CD4-positive, alpha-beta T cell treated with Interleukin-2 at 100 ng/mL for 4 hours (primary cell): ENCODE results near the gene SNN.
A peak's percentile ranks its signal among the peaks of the same experiment; 100 is the strongest.

ENCODE experiments used
- DNase-seq: peaks from one replicate; pipeline ENCODE4 v3.0.0-alpha.2; 2020; ENCODE audit warnings: low spot score

SNN gene

DNA sequence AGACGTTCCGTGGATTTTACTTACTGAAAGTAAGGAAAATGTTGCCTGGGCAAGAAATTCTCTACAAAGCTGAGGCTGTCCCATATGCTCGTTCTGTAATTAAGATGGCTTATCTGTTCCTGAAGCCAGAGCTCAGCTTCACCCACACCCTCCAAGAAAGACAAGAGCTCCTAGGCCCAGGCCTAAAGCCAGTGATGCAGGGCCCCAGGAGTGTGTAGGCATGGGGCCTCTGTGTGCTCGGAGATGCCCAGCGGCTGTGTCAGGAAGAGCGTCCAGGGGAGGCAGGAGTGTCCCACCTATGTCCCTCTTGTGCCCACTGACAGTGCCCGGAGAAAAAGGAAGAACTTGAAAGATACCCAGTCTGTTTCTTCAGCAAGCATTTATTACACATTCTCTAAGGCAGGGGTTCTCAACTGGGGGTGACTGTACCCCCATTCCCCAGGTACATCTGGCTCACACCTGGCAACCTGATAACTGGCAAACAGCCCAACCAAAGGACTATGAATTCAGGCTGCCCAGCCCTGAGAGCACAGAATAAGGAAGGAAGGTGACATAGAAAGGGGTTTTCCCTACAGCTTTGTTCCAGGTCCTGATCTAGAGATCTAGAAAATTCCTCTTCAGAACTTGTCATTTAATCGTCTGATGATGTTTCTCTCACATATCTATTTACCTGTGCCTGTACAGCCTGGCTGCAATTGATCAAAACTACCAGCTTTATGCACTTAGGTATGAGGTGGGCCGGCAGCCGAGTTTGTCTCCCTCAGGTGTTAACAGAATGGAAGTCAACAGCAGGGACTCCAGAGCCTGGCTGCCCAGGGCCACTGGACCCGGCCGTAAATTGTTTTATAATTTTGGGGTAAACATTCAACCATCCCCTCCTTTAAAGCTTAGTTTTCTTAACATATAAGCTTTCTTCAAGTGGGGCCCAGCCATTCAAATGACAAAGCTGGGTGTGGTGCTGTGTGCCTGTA is 12.0 kb downstream of the SNN start:
- no peak for DNase-seq

DNA sequence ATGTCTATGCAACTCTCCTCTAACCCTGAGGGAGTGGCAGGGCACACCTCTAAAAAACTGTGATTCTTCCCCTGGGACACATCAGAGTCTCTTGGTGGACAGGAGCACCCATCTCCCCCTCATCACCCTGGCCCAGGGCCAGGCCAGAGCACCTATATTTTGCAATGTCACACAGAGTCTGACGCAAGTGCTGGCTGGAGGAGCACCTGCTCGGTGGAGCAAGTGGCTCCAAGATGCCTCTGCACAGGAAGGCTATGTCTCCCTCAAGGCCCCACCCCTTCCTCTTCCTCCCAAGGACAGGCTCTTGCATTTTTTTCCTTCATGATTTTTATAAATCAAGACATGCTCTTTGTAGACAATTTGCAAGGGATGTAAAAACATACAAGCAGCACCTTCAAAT is 13.3 kb downstream of the SNN start:
- DNase-seq = no peak

DNA sequence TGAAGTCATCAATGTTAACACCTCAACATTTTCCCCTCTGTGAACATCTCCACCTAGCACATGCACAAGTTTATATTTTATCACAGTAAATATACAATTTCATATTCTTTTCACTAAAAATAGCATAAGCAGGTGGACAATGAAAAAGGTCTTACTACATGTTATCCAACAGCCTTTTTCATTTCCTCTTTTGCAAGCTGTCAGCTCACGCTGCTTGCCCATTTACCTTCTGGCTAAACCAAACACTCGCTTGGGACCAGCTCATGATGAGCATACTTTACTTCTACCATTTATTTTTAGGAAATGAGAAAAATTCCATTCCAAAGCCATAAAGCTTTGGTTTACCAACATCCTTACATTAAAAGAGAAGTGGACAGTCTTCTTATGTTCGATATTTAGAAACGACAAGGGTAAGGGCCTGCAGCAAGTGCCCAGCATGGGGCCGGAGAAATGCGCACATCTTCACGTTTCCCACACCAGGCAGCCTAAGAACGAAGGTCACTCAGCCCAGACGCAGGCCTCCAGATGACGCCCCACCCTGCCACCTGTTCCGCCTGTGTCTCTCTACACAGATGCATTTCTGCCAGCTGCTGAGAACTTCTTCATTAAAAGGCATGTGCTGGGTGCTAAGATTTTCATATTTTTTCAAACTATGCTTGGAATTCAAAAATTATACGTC is 13.9 kb downstream of the SNN start:
- no peak for DNase-seq

DNA sequence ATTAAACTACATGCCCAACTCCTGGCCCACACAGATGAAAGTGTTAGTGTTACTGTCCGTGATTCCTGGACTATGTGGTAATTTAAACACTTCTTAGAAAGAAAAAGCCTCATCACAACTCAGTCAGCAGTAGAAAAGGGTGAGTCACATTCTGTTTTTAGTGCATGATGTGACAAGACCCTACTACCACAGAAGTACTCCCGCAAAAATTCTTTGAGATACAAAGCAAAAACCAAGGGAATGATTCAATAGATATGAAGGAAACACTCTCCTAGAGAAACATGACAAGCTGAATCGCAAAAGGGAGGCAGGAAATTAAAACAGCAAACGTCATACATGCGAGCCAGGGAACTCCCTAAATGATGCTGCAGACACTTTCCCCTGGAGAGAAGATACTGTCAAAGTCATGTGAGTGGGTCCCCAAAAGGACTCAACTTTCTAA is 14.4 kb downstream of the SNN start:
- DNase-seq = no peak

DNA sequence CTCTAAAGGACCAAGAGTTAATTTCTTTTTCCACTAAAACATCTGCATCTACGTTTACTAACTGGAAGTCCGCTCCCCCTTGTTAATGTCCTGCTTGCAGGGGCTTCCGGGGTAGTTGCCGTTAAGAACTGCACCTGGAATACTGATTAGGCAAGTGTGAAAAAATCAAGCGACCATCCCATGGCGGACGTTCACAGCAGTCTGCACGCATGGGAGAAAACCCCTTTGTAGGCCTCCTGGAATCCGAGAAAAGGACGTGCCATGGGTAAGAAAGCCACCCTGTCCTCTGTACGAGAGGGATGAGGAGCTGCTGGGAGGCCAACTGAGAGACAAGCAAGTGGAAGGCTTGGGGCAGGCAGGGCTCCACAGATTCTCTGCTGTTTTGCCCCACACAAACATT is 14.9 kb downstream of the SNN start:
- no peak for DNase-seq

DNA sequence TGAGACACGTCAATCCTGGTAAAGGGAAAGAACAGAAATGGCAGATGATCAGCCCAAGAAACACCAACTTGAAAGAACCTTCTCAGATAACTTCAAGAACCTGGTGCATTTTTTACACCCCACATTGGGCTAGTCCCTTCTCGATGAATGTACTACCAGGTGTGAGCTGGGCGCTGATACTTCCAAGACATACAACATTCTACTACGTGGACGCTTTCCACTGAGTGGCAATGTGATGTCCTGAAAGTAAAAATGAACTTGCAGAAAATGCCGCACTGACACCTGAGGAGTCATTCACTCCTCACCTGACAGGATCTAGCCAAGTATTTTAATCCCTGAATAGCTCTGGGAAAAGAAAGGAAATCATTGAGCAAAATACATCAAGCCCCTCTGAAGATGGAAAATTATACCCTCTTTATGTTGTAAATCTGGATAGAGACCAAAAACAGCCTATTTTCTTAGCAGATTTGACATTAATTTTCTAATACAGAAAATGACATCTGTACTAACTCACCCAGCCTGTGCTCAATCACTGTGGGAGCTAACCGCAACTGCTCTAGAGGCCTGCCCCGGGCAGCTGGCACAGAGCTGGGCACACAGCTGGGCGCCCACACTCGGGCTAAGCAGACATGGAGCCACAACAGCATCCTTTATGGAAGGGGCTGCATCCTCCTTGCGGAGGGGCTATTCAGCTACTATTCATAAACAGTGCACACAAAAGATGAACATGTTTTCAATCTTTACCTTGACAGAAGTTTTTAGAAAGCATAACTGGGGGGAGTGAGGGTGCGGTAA is 16.2 kb downstream of the SNN start:
- no peak for DNase-seq

DNA sequence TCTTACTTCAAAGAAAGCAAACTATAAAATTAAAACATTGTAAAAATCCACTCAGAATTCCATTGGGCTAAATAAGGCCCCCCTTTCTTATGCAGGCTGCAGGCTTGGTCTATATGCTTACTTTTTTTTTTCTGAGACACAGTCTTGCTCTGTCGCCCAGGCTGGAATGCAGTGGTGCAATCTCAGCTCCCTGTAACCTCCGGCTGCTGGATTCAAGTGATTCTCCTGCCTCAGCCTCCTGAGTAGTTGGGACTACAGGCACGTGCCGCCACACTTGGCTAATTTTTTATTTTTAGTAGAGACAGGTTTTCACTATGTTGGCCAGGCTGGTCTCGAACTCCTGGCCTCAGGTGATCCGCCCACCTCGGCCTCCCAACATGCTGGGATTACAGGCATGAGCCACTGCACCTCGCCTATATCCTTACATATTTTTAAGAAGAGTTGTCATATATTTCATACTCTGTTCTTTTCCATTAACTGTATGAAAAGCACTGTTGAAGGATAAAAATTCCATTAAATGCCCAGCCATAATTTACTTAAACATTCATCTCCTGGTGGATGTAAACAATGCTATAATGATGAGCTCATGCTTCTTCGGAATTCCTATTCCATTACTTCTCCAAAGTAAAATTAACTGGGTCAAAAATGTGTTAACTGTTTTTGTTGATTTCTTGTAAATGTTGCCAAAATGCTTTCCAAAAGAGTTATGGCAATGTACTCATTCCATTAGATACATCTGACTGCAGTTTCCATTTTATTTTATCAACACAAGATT is 17.8 kb downstream of the SNN start:
- DNase-seq = no peak

DNA sequence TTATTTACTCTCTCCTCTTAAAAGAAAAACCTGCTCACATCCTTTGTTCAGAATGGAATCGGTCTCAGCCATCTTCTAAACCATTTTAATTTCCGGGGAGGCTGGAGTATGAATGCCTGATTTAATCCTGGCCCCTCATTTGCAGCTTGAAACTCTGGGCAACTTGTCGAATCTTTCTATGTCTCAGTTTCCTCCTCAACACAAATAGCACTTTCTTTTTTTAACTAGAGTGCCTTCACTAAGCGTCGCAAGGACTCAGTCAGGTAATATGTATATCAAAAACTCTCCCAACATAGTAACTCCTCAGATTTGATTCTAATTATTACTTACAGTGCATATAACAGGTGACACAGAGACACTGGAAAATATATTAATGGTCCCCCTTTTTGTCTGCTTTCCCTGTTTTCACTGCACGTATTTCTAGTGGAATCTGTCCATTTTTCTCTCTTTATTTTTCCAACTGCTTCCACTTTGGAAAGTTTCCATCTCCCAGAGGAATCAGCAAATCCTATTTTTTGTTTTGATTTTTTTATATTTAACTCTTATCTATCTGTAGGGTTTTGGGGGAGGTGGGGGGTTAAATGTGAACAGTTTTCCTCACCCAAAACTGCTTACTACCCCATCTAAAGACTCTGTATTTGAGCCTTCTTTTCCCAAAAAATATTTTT is 18.6 kb downstream of the SNN start:
- DNase-seq = no peak

DNA sequence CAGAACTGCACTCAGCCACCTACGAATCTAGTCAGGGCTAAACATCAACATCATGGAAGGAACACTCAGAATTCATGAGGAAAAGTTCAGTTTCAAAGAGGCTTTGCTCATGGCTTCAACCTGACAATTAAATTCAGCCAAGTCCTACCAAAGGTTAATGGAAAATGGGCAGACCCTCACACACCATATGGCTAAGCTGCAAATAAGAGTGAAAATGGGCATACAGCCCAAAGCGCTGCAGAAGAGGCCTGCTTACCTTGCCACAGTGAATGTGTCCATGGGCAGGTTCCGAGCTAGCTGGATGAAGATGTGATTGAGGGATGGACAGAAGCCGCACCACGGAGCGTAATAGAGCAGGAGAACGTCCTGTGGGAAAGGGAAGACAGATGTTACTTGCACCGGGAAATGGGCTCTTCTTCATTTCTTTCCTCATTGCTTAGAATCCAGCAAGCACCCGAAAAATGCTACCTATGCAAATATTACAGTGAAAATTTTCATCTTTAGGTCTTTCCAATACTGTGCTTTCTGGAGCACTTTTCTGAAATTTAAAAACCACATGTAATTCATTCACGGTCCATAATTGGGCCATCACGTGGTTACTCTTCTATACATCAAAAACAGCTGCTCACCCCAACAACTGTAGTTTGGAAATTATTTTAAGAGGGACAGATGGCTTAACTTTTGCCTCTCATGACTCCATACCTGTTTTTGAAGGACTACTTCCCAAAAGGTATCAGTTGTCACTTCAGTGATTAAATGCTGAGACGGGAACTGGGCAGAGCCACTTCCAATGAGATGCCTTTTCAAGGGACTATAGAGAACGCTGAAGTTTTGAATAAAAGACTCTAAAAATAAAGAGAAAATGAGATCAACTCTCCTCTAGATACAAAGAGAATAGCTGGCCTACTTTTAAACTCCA is 19.6 kb downstream of the SNN start:
- DNase-seq = no peak

DNA sequence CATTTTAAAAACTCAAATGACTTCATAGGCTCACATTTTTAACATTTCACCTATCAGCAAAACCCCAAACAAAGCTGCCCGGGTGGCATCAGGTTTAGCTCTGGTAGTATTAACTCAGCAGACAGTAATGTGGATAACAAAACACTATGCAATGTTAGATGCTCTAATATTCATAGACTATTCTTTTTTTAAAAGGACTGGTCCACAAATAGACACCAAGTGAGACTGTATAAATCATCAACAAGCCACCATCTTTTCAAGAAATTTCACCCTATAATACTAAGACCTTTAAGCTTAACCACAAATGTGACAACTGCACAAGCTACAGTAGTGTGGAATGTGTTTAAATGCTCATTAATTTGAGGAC is 20.2 kb downstream of the SNN start:
- no peak for DNase-seq

DNA sequence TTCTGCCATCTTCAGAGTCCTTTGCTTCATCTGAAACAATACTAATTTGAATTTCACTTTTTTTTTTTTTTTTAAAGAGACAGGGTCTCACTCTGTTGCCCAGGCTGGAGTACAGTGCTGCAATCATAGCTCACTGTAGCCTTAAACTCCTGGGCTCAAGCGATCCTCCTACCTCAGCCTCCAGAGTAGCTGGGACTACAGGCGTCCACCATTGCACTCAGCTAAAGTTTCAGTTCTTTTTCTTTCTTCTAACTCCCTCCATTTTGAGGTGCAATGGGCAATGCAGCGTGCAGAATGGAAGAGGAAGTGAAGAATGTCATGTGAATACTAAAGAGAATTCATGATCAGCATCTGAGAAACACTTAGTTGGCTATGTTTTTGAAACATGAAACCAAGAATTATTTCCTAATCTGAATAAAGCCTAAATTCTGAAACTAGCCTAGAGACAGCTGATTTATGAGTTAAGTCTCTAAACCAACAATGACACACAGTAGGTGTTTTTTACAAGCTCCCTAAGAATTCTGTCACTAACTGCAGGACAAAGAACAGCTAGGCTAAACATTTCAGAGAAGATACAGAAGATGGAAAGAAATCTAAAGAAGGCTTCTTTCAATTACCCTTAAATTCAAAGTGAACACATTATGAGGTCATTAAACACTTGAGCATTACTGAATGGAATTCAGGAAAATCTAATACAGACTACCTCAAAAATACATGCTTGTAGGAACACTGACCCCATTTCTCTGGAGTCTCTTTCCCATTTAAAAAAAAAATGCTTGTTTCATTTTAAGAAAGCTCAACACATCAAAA is 21.0 kb downstream of the SNN start:
- DNase-seq = no peak

DNA sequence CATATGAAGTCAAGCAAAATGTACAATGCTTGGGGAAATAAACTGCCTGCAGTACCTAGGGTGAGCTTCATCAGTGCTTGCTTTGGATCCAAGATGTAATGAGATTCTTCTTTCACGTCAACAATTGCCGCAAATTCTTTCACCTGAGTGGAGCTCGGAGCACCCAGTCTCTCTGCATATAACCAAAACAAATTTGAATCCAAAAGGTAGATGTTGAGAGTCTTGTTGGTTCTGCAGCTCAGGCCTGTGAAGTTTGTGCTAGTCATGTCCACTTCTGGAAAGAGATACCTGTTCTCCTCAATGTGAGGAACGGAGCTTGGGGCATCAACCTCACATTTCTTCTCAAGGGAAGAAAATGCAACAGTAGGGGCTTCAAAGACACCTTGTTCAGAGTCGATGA is 23.0 kb downstream of the SNN start:
- no peak for DNase-seq

DNA sequence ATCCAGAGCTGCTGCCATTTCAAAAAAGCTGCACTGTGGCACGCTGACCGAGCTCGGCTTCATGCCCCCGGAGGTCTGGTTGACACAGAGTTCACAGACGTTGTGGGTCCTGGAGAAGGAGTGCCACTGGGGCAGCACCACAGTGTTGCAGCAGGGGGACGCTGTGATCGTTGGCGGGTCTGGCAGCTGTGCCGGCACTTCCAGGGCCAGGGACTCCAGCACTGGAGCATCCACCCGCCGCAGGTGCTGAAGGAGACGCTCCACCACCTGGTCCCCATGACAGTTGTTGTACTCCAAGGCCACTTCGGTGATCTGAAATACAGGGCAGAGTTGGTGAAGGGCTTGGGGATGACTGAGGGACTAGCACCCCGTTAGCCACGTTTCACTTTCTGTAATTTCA is 23.5 kb downstream of the SNN start:
- DNase-seq = no peak

DNA sequence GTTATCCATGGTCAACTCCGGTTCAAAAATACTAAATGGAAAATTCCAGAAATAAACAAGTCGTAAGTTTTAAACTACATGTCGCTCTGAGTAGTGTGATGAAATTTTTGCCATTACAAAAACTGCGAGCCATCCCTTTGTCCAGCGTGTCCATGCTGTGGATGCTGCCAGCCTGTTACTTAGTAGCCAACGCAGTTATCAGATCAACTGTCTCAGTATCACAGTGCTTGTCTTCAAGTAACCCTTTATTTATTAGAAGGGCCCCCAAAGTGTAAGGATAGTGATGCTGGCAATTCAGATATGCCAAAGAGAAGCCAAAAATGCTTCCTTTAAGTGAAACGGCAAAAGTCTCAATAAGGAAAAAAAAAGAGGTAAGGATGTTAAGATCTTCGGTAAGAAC is 23.9 kb downstream of the SNN start:
- no peak for DNase-seq

DNA sequence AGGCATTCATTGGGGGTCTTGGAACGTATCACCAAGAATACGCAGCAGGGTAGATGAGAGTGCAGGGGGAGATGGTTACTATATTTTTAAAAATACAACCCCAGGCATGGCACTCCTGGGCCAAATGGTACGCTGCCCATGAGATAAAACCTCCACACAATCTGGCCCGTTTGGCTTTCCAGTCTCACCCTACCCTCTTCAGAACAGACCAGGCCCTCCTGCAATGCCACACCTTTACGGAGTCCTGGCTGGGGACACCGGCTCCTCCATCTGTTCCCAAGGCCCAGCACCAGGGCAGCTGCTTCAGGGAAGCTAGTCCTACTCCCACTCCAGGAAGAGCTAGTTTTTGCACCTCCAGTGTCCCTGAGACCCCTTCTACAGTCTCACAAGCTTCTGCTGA is 24.4 kb downstream of the SNN start:
- DNase-seq = no peak

DNA sequence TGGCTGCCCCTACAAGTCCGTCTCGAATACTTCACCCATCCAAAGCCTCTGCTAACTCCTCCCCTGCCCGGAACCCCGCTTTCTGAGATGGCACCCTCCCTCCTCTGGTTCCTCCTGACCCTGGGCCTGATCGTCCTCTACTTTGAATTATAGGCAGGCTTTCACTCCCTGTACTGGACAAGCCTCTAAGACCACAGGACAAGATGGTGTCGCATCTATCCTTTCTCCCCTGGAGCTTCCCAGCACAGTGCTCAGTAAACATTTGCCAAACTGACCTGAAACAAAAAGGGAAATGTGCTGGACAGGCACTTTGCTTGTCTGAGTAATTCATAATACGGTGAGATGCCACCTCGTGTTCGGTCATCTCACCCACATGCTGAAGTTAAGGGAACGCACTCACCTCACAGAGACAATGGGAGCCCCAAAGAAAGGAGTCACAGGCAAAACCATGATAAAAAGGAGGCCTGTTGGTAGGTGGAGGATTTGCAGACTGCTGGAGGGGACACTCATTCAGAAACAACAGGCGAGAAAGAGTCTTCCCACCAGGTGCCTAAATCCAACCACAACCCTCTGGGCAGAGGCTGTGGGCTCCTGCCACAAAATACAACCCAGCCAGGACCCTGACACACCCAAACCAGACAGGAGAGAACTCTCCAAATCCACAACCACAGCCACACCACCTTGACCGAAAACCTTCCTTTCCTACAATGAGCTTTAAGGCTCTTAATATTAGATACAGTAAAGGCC is 28.2 kb downstream of the SNN start:
- DNase-seq = no peak

DNA sequence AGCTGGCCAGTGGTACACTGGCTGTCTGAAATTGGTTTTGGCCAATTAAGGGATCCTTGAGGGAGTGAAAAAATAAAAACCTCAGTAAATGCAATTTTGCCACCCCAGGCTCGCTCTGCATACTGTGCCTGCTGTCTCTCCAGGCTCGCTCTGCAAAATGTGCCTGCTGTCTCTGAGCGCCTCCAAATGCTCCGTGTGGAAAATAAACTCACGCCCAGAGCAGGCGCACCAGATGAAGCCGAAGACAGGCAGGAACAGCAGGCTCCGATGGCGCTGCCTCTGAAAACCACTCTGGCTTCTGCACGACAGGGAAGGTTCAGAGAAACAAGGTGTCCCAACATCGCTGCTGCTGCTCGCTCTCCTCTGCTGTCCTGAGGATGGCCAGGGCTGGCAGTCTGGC is 29.1 kb downstream of the SNN start:
- DNase-seq = no peak

DNA sequence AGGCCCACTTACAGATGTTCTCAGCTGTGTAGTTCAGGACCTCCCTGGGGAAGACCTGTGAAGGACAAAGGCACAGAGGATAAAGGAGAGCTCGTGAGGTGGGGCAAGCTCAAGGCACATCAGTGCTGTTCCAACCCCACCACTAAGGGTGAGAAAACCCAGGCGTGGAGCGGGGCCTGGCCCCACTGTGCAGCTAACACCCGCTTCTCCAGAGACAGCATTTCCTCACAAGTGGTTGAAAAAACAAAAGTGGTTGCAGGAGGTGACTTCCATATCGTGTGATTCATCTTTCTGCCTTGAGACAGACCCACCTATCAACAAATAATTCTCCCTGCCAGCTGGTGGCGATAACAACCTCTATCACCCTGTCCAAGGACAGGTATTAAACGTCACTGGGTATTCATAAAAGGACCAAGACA is 30.0 kb downstream of the SNN start:
- peak; percentile 47 for DNase-seq
